Measurements from ENCODE around the gene ABCA2. TPM values are rescaled to one million over a fixed set of nuclear protein-coding genes. Genes with fewer than 3 reads are reported as not detected.
A peak's percentile ranks its signal among the peaks of the same experiment; 100 is the strongest.
"Not testable (repeated sequence)": the region's sequence is repeated elsewhere in the genome, so short reads cannot be mapped to it uniquely, and the experiment has no call there.

The ABCA2 gene
- total RNA-seq, 1 experiment from 2014 or later = 25.0 TPM

GRCh38 chr9:137064880-137065164, 36.8 kb upstream of the ABCA2 start:
- no peak for DNase-seq (ENCODE audit: extremely low read depth, low read depth)

DNA sequence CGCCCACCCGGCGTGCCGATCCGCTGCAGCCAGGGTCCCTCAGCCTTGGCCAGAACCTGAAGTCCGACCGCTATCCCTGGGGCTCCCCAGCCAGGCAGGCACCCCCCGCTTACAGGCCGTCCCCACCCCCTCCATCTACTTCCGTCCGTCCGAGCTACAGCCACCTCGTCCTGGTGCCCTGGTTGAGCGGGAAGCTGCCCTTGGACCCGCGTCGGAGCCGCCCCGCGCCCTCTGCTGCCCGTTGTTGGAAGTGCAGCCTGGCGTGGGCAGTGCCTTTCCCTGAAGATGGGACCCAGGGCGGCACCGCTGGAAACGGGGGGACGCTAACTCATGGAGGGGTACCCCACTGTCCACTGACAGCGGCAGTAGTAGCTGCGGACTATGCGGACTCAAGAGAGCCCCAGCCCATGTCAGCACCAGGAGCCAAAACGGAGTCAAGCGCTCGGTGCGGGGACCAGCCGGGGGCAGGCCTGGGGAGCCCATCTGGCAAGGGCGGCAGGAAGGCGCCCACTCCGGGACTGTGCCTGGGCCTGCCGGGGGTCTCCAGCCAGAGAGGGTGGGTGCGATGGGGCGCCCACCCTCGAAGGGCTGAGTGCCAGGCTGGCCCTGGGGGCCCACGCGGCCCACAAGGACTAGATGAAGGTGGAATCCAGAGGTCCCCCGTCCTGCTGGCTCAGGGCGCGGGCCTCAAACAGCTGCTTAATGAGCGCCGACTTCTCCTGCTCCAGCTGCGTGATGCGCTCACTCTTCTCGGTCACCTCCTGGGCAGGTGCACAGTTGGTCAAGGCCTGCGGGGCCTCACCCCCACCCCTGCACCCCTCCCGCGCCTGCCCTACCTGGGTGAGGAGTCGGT, 36.2 kb upstream of the ABCA2 start:
- DNase-seq (ENCODE audit: extremely low read depth, low read depth) = peak; percentile 56

GRCh38 chr9:137063311-137064026, 35.4 kb upstream of the ABCA2 start:
- no peak for DNase-seq (ENCODE audit: extremely low read depth, low read depth)

DNA sequence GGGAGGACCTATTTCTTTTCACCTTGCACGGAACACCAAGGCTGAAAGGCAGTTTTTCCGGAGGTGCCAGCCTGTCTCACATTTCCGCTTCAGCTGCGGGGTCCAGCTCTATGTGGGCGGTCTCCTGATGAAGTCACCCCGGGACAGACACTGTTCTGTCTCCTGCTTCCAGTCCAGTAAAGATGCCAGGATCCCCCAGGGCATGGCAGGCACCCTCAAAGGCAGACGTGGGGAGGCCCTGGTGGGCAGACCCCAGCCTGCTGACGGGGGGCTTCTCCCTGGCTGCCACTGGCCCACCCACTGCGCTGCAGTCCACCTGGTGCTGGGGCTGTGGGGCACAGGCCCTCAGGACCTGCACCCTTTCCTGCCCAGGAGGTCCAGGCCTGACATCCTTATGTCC, 34.8 kb upstream of the ABCA2 start:
- DNase-seq (ENCODE audit: extremely low read depth, low read depth) = not testable (repeated sequence)

DNA sequence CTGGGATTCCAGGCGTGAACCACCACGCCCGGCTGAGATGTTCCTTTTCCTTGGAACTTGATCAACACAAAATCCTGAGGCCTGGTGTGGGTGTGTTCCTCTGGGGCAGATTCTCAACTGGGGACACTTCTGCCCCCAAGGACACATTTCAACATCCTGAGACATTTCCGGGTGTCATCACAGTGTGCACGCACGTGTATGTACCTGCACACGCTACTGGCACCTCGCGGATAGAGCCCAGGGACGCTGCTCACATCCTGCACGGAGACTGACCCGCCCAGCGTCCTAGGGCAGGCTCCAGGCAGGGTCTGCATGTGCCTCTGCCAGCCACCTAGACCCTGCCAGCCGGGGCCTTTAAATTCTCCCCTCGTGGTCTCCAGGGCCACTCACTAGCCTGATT, 34.3 kb upstream of the ABCA2 start:
- no peak for DNase-seq (ENCODE audit: extremely low read depth, low read depth)

GRCh38 chr9:137058521-137059234, 30.6 kb upstream of the ABCA2 start:
- no peak for DNase-seq (ENCODE audit: extremely low read depth, low read depth)

- DNase-seq (ENCODE audit: extremely low read depth, low read depth) = no peak
Observed at GRCh38 chr9:137057545-137057944, 29.5 kb upstream of the ABCA2 start.

DNA sequence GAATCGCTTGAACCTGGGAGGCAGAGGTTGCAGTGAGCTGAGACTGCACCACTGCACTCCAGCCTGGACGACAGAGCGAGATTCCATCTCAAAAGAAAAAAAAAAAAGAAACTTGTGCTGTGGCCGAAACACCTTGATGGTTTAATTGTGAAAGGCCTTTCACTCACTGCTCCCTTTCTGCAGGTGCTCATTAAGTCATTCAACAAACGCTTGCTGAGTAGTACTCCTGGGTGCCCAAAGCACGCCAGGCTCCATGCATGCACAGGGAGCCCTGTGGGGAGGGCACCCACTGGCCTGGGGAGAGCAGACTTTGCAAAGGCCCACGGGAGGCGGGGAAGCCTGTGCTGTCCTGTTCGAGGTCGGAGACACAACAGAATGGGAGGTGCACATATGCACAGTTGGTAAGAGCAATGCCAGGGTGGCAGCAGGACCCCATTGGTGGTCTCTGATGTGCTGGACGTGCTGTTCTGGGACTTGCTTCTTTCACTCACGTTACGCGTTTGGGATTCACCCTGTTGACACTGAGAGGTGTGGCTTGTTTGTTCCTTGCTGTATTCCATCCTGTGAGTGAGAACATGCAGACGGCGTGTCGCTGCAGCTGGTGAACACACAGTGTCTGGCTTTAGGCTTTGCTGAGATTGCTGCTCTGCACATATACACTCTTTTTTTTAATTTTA, 28.8 kb upstream of the ABCA2 start:
- DNase-seq (ENCODE audit: extremely low read depth, low read depth) = no peak

- DNase-seq (ENCODE audit: extremely low read depth, low read depth) = no peak
Observed at GRCh38 chr9:137055385-137056364, 27.6 kb upstream of the ABCA2 start.

- no peak for DNase-seq (ENCODE audit: extremely low read depth, low read depth)
Observed at GRCh38 chr9:137054932-137055384, 26.9 kb upstream of the ABCA2 start.

GRCh38 chr9:137053944-137054931, 26.2 kb upstream of the ABCA2 start, which contains the start of gene ENTPD2:
TSS of gene ENTPD2 (minus strand) at chr9:137054061. CDS start at chr9:137053997, 64 bp downstream.
- DNase-seq (ENCODE audit: extremely low read depth, low read depth) = no peak

DNA sequence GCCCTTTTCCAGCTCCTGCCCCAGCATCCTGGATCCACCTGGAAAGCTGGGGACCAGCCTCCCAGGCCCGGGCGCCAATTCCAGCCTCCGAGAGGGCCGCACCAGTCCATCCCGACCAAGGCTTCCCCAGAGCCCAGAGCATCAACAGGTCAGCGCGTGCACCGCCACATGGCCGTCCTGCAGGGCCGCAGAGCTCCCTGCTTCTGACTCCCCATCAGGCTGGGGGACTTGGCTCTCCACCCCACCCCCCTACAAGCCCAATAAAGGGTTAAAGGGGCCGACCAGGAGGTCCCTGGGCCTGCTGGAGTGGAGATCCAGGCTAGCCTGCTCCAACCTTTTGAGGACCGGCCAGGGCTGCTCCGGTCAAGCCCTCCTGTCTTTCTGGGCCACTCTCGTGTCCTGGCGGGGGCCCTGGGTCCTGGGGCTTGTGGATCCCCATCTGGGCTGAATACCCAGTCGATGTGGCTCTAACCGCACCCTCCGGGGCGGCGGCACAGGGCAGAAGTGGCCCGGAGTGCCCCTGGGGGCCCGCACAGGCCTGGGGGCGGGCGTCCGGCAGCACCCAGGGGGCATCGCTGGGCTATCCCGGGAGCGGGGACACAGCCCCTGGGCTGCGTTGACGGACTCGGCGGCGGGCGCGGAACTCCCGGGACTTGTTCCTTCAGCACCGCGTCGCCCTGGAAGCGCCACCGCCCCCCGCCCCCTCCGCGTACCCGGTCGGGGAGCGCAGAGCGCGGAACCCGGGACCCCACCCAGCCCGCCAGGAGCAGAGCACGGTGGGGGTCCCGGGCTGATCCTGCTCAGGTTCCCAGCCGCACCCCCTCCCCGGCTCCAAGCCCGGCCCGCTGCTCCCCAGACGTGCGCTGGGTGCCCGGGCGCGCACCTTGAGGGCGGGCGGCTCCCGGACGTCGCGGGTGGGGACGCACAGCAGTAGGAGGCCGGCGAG, 25.2 kb upstream of the ABCA2 start:
- no peak for DNase-seq (ENCODE audit: extremely low read depth, low read depth)

DNA sequence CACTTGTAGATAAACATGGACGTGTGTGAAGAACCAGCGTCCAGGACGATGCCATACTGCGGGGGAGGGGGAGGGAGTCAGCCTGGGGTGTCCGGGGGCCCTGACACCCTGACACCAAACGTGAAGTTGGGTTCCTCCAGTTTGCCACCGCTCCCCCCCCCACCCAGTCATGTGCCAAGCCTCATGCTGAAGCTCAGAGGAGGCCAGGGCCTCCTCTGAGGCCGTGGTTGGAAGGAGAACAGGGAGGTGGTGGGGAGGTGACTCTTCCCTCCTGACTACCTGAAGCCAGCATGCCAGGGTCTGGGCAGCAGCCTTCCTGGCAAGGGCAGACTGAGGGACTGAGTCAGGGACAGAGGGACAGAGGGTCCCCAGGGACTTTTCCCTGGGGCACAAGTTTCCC, 24.3 kb upstream of the ABCA2 start:
- DNase-seq (ENCODE audit: extremely low read depth, low read depth) = no peak

DNA sequence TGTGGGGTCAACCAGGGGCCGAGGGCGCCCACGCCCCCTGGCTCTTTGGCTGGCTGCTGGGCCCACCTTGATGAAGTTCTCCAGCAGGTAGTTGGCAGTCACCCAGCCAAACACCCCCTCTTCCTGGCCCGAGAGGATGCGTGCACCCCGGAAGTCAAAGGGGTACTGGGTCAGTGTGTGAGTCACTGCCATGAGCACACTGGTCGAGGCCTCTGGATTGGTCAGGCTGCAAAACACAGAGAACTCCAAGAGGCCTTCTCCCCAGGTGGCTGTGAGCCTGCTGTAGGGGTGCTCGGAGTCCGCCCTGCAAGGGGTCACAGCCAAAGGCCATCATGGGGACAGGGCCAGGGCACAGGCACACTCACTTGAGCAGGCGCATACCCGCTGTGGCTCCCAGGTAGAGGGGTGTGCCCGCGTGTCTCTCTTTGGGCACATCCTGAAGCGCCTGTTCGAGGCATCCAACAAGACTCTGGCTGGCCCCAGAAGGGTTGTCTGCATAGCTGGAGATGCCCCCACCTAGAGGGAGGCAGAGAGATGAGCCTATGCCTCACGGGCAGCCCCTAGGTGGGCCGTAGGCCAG, 23.2 kb upstream of the ABCA2 start:
- DNase-seq (ENCODE audit: extremely low read depth, low read depth) = no peak

DNA sequence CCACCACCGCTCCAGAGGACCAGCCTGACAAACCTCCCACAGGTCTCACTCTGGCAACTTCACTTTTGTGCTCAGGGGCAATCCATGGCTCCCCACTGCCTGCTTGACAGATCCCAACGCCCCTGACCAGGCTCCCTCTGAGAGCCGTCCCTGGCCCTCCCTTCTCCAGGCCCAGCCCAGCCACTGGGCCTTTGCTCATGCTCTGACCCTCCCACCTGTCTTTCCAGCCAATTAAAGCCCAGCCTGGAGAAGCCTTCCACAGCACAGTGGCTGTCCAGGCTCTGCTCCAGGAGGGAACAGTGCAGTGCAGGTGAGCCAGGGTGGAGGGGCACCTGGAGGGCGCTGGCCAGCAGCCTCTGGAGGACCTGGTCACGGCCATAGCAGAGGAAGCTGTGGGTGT, 22.5 kb upstream of the ABCA2 start:
- DNase-seq (ENCODE audit: extremely low read depth, low read depth) = no peak

- peak; percentile 64 for DNase-seq (ENCODE audit: extremely low read depth, low read depth)
Observed at GRCh38 chr9:137049544-137050449, 21.8 kb upstream of the ABCA2 start.
